ENCODE results near the gene DNAAF8. TPM values are rescaled to one million over a fixed set of nuclear protein-coding genes. Genes with fewer than 3 reads are reported as not detected.

The DNAAF8 gene
- polyA plus RNA-seq, 1 experiment: 0.89 TPM

DNA sequence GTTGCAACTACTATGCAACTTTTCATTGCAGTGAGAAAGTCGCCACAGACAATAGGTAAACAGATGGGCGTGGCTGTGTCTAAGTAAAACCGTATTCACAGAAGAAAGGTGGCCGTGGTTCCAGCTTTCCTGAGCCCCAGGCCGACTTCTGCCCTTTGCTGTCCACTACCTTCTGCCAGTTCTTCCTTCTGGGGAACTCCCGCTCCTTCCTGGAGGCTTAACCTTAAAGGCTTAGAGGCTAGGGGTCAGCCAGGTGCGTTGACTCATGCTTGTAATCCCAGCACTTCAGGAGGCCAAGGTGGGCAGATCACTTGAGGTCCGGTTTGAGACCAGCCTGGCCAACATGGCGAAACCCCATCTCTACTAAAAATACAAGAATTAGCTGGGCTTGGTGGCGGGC, 55.9 kb downstream of the DNAAF8 start:
- H3K4me3 ChIP-seq (ENCODE audit: low read depth, low read length): no peak overlapping the region
- ChIA-PET POLR2A (no interaction called here), CTCF (no interaction called here)
- no peaks in the 10 kb centered on the region for H3K9me3 ChIP-seq (ENCODE audit: control insufficient read depth, insufficient read depth, low read length)
- no peak for DNase-seq (ENCODE audit: low read depth, low spot score)
- H3K27me3 ChIP-seq (ENCODE audit: control insufficient read depth, insufficient read depth, low read length): peaks cover 6% of the 10 kb centered on the region
- TF ChIP-seq, protein P1, sequence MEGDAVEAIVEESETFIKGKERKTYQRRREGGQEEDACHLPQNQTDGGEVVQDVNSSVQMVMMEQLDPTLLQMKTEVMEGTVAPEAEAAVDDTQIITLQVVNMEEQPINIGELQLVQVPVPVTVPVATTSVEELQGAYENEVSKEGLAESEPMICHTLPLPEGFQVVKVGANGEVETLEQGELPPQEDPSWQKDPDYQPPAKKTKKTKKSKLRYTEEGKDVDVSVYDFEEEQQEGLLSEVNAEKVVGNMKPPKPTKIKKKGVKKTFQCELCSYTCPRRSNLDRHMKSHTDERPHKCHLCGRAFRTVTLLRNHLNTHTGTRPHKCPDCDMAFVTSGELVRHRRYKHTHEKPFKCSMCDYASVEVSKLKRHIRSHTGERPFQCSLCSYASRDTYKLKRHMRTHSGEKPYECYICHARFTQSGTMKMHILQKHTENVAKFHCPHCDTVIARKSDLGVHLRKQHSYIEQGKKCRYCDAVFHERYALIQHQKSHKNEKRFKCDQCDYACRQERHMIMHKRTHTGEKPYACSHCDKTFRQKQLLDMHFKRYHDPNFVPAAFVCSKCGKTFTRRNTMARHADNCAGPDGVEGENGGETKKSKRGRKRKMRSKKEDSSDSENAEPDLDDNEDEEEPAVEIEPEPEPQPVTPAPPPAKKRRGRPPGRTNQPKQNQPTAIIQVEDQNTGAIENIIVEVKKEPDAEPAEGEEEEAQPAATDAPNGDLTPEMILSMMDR (IDR thresholded peaks at IDR 0.05; ENCODE audit: low read depth, low read length): no peak
- no peak overlapping the region for H3K27ac ChIP-seq (ENCODE audit: low read depth, low read length)

DNA sequence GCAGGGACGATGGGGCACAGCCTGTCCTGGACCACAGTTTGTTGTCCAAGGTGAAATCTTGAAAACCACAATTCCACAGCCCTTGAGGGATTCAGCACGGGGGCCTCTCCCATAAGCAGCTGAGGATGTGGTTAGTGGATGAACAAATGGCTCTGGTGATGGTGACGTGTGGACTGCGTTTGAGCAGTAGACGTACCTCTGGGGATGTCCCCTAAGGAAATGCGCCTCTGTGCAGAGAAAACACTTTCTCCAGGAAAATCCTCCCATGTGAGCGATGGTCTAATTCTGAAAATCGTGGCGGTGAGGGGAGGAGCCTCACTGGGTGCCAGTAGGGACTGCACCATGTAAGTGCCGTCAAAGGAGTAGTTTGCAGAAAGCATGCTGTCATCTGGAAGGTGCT, 56.5 kb downstream of the DNAAF8 start:
- no peak for DNase-seq (ENCODE audit: low read depth, low spot score)
- Histone ChIP-seq H3K27ac (ENCODE audit: low read depth, low read length) (no peak overlapping the region), H3K9me3 (ENCODE audit: control insufficient read depth, insufficient read depth, low read length) (no peaks in the 10 kb centered on the region), H3K27me3 (ENCODE audit: control insufficient read depth, insufficient read depth, low read length) (peaks cover 6% of the 10 kb centered on the region), H3K4me3 (ENCODE audit: low read depth, low read length) (no peak overlapping the region)
- ChIA-PET POLR2A (no interaction called here), CTCF (no interaction called here)
- TF ChIP-seq, protein P1 (IDR thresholded peaks at IDR 0.05; ENCODE audit: low read depth, low read length): no peak

DNA sequence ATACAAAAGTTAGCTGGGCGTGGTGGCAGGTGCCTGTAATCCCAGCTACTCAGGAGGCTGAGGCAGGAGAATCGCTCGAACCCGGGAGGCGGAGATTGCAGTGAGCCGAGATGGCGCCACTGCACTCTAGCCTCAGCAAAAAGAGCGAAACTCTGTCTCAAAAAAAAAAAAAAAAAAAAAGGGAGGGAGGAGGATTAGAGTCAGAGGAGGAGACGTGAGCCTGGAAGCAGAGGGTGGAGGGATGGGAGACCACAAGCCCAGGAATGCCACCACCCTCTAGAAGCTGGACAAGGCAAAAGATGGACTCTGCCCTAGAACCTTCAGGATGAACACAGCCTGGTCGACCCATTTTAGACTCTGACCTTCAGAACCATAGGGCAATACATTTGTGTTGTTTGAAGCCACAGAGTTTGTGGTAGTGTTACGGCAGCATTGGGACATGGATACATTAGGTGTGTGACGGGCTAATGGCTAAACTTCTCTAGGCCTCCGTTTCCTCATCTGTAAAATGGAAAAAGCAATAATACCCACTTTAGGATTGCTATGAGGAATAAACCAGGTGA, 58.7 kb downstream of the DNAAF8 start:
- DNase-seq (ENCODE audit: low read depth, low spot score): no peak
- Histone ChIP-seq H3K4me3 (ENCODE audit: low read depth, low read length) (no peak overlapping the region), H3K9me3 (ENCODE audit: control insufficient read depth, insufficient read depth, low read length) (no peaks in the 10 kb centered on the region), H3K27me3 (ENCODE audit: control insufficient read depth, insufficient read depth, low read length) (peaks cover 6% of the 10 kb centered on the region), H3K27ac (ENCODE audit: low read depth, low read length) (no peak overlapping the region)
- ChIA-PET CTCF (interaction anchor here (0.7 kb wide), 1 partner anchor 490 kb away, joined by 3 read pairs; no protein-coding TSS in a partner anchor), POLR2A (no interaction called here)
- TF ChIP-seq, protein P1 (IDR thresholded peaks at IDR 0.05; ENCODE audit: low read depth, low read length): no peak

DNA sequence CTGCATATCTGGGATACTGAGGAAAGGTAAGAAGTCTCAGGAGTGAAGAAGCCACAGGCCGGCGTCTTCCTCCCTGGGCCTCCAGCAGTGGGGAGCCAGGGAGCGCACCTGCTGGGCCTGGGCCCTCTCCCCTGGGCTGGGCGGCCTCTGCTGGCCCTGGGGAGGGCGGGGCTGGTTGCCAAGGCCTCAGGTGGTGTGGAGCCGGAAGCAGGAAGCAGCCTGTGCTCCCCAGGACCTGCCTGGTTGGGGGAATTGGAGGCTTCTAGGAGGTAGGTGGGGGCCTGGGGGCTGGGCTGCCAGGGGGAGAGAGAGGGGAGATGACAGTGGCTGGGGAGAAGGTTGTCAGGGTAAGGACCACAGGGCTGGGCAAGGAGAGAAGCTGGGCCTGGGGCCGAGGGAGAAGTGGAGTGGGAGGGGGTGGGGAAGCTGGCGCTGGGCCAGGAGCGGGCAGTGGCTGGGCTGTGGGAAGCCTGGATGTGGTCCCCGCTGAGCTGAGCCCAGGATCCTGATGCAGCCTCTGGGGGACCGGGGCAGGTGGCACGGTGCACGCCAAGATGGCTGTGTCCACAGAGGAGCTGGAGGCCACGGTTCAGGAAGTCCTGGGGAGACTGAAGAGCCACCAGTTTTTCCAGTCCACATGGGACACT, 61.0 kb downstream of the DNAAF8 start, which contains the start of gene SMIM22:
TSS of gene SMIM22 (plus strand) at position 189 of the 647 bp plus-strand sequence. CDS start at position 555, 366 bp downstream.
- ChIA-PET CTCF (no interaction called here), POLR2A (no interaction called here)
- TF ChIP-seq, protein P1 (IDR thresholded peaks at IDR 0.05; ENCODE audit: low read depth, low read length): no peak
- no peak for DNase-seq (ENCODE audit: low read depth, low spot score)
- H3K27ac ChIP-seq (ENCODE audit: low read depth, low read length): no peak within 1 kb of the TSS
- no peaks in the 10 kb centered on the region for H3K27me3 ChIP-seq (ENCODE audit: control insufficient read depth, insufficient read depth, low read length)
- H3K9me3 ChIP-seq (ENCODE audit: control insufficient read depth, insufficient read depth, low read length): no peaks in the 10 kb centered on the region; the same call in 1 of the 2 replicates
- no peak within 1 kb of the TSS for H3K4me3 ChIP-seq (ENCODE audit: low read depth, low read length)

DNA sequence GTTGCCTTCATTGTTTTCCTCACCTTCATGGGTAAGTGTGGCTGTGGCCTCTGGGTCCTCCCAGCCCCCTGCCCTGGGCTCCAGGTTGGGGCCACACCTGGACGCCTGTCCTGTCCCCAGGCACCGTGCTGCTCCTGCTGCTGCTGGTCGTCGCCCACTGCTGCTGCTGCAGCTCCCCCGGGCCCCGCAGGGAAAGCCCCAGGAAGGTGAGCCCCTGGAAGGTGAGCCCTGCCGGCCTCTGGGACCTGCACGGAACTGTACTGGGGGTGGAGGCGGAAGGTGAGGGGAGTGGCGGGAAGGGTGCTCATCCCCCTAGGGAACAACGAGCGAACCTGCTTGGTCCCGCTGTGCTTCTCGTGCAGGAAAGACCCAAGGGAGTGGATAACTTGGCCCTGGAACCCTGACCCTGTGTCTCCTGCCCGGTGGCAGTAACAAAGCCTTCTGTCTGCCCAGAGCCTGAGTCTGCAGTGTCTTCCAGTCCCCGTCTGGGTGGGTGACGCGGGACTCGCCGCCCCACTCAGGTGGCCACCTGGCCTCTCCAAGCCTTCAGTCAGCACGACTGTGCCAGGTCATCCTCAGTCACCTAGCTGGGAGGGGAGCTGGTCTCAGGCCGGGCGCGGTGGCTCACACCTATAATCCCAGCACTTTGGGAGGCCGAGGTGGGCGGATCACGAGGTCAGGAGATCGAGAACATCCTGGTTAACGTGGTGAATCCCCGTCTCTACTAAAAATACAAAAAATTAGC, 61.7 kb downstream of the DNAAF8 start:
- TF ChIP-seq, protein P1 (IDR thresholded peaks at IDR 0.05; ENCODE audit: low read depth, low read length): no peak
- Histone ChIP-seq H3K4me3 (ENCODE audit: low read depth, low read length) (no peak overlapping the region), H3K27ac (ENCODE audit: low read depth, low read length) (no peak overlapping the region), H3K27me3 (ENCODE audit: control insufficient read depth, insufficient read depth, low read length) (no peaks in the 10 kb centered on the region), H3K9me3 (ENCODE audit: control insufficient read depth, insufficient read depth, low read length) (no peaks in the 10 kb centered on the region; the same call in 1 of the 2 replicates)
- no peak for DNase-seq (ENCODE audit: low read depth, low spot score)
- ChIA-PET POLR2A (interaction anchor here (0.8 kb wide), 1 partner anchor 23 kb away, joined by 3 read pairs; no protein-coding TSS in a partner anchor), CTCF (no interaction called here)

Measured in AG04450 (cell line).